ENCODE measurements around the gene BTBD17.

Gene BTBD17

DNA sequence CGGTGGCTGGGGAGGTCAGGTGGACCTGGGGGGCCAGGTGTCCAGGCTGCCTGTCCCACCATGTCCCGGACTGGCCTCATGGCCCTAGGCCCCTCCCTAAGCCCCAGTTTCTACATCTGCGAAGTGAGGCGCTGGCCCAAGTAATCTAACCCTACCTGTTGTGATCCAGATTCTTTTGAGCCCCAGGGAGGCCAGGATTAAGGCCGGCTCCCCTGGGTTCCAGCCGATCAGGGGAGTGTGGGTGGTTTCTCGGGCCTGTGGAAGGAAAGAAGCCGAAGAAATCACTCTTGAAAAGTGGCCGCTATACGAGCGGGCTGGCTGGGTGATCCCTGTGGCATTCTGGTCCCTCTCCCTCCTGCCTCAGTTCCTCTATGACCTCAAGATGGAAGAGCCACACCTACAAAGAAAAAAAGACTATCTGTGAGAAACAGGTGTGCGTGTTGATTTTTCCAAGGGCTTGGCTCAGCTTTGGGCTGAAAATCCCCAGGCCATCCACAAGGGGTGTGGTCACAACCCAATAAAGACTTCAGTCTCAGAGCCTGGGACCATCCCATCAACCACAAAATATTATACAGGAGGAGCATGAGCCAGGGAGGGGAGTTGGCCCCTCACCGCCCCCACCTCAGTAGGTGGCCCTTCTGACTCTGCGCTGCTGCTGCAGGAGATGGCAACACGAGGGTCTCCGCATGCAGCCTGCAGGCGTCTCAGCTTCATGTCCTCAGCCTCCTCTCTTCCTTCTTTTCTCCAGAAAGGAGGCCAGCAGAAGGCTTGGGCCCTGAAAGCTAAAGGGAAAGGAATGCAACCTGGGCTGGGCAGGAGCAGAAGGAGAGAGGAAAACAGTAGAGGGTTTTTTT, 25.9 kb upstream of the BTBD17 start:
- DNase-seq (ENCODE audit: low read depth), result no peak

- DNase-seq (ENCODE audit: low read depth), result no peak
These were observed 24.7 kb upstream of the BTBD17 start for GRCh38 chr17:74386386-74386785.

GRCh38 chr17:74385201-74385600, 23.5 kb upstream of the BTBD17 start:
- no peak for DNase-seq (ENCODE audit: low read depth)

- DNase-seq (ENCODE audit: low read depth), result no peak
These were observed 21.5 kb upstream of the BTBD17 start for GRCh38 chr17:74383141-74383540.

- DNase-seq (ENCODE audit: low read depth), result no peak
These were observed 19.5 kb upstream of the BTBD17 start for GRCh38 chr17:74380959-74381808.

GRCh38 chr17:74380086-74380958, 18.7 kb upstream of the BTBD17 start:
- no peak for DNase-seq (ENCODE audit: low read depth)

GRCh38 chr17:74379495-74380085, 17.9 kb upstream of the BTBD17 start:
- DNase-seq (ENCODE audit: low read depth), result peak; percentile 69

GRCh38 chr17:74374858-74375257, 13.2 kb upstream of the BTBD17 start:
- DNase-seq (ENCODE audit: low read depth), result no peak

DNA sequence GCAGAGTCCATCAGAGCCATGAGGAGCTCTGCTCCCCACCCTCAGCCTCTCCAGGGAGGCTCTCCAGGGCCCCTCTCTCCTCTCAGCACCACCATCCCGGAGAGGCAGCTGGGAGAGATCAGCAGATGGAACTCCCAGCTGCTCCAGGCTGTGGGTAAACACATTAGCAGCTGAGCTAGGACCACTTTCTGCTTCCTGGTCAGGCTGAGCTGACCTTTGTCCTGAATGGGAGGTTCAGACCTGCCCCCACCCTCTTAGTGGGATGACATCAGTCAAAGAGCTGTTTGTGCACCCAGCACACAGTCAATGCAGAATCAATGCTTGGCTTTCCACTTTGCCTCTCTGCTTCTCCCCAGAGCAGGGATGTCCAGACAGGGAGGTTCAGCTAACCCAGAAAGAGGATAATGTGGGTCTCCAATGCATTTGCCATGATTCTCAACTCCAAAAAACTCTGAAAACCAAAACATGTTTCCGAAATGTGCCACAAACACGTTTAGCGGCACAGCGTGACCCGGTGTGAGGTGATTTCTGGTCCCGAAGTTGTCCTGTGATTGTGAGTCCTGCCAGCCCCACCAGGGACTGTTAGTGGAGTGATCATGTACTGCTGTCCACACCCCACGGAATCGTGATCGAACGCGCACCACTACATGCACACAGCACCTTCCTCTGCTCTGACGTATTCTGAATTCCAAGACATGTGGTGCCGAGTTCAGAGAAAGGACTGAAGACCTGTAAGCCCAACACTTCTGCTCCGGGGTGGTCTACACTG, 12.4 kb upstream of the BTBD17 start:
- DNase-seq (ENCODE audit: low read depth), result no peak

GRCh38 chr17:74372426-74372825, 10.8 kb upstream of the BTBD17 start:
- DNase-seq (ENCODE audit: low read depth), result no peak

DNA sequence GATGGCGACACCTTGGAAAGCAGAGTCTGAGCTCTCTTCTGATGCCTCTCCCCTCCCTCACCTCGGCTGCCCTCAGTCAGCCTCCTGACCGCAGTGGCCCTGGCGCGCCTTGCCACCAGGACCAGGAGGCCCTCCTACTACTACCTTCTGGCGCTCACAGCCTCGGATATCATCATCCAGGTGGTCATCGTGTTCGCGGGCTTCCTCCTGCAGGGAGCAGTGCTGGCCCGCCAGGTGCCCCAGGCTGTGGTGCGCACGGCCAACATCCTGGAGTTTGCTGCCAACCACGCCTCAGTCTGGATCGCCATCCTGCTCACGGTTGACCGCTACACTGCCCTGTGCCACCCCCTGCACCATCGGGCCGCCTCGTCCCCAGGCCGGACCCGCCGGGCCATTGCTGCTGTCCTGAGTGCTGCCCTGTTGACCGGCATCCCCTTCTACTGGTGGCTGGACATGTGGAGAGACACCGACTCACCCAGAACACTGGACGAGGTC, 10.0 kb upstream of the BTBD17 start:
- DNase-seq (ENCODE audit: low read depth), result no peak

DNA sequence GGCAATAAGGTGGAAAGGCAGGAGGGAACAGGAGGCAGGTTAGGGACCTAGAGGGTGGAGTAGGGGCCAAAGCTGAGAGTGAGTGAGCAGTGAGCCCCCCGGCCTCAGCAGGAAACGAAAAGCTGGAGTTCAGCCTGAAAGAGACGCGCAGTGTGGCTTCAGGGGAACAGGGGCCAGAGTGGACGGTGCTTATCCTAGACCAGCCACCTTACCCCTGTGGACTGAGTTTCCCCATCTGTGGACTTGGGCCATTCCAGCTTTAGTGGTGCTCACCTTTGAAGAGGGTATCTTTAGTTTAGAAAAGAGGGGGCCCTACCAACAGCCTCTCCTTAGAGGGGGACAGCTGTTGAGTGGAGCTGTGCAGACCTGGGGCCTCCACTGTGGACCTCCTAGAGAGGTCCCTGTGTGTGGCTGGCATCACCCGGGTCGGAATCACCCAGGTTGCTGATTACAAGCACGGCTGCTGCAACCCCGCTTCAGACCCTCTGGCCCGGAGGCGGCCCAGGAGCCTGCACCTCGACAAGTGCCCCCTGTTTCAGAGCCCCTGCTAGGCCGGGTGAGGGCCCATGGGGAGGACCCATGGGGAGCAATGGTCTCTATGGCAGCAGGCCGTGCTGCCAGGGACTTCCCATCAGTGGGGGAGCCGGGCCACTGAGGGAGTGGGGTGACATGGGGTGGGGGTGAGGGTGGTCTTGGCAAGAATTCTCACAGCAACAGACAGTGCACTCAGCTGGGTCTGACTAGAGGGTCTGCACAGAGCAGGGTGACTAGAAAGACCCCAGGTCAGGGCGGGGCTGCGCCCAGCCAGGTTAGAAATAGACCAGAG, 8.2 kb upstream of the BTBD17 start:
- DNase-seq (ENCODE audit: low read depth), result no peak

DNA sequence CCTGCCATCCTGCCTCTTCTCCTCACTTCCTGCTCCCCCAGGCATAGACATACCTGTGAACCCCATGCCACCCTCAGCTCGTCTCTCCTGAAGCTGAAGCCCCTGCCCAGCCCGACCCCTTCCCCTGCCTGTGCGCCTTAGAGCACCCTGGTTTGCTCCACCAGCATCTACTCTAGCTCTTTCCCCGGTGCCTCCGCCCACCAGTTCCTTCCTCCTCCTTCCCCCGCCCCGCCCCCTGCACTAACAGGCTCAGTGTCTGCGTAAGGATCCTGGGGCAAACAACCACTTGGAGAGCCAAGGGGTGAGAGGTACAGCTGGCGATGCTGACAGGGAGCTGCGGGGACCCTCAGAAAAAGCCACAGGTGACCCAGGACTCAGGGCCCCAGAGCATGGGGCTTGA, 7.6 kb upstream of the BTBD17 start:
- DNase-seq (ENCODE audit: low read depth), result peak; percentile 40

- peak; percentile 37 for DNase-seq (ENCODE audit: low read depth)
These were observed 6.8 kb upstream of the BTBD17 start for GRCh38 chr17:74368341-74369081.

DNA sequence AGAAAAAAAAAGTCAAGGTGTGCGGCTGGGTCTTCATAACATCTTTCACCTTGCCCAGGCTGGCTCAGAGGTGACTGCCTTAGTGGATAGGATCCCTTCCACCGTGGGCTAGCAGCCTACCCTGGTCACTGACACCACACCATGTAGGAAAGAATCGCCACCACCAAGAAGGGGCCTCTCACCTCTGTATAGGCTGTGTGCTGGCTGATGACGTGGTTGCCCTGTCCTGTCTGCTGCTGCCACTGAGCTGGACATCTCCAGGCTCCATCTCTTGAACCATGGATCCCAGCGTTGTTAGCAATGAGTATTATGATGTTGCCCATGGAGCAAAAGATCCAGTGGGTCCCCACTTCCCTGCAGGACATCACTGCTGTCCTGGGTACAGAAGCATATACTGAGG, 5.5 kb upstream of the BTBD17 start, which contains the start of gene GPR142:
Gene GPR142, plus strand, starts transcription at position 301 of the 400 bp plus-strand sequence. CDS start 2,035 bp downstream, outside the sequence.
- DNase-seq (ENCODE audit: low read depth), result no peak

- DNase-seq (ENCODE audit: low read depth), result no peak
These were observed 1.3 kb upstream of the BTBD17 start for GRCh38 chr17:74362810-74363498.

- no peak for DNase-seq (ENCODE audit: low read depth)
These were observed 369 bp upstream of the BTBD17 start for GRCh38 chr17:74362069-74362405.

DNA sequence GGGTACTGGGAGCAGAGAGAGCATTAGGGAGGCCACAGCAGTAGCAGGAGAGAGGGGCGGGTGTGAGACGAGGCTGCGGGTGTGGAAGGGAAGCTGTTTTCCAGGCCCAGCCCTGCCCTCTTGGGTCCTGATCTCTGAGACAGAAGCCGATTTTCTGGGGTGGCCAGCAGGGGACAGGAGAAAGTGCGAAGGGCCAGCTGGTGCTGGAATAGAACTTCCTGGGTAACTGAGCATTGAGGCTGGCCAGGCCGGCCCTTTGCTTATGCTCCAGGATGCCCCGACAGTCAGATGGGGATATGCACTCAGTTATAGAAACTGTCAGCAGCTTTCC, 804 bp downstream of the BTBD17 start:
- no peak for DNase-seq (ENCODE audit: low read depth)

DNA sequence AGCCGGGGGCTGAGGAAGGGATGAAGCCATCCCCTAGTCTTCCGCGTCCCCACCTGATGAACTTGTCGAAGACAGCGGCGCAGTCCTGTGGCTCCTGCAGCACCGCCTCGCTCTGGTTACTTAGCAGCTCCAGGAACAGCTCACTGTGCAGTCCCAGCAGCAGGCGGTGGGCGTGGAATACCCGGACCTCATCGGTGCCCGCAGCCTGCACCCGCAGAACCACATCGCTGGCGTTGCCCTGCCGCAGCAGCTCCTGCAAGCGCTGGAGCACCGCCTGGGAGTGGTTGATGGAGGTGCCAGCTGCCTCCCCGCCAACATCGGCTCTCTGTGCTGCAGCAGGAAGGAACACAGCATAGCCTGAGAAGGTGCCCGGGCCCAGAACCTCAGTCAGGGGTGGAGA, 1.8 kb downstream of the BTBD17 start:
- DNase-seq (ENCODE audit: low read depth), result no peak
